Neutrophil (primary cell): Measurements from ENCODE around the gene FGF14.

Experiments
- H3K27ac ChIP-seq: fragments of 200-600 bp; sonication (generic); 2 replicates; pipeline ENCODE4 v1.5.1; 2016; ENCODE audit warnings: mild to moderate bottlenecking, moderate library complexity
- H3K27me3 ChIP-seq: fragments of 200-600 bp; sonication (generic); 2 replicates; pipeline ENCODE4 v1.6.0; 2016; ENCODE audit warnings: mild to moderate bottlenecking
- H3K36me3 ChIP-seq: fragments of 200-600 bp; sonication (generic); 2 replicates; pipeline ENCODE4 v1.5.1; 2017
- H3K4me1 ChIP-seq, 2 experiments: fragments of 200-600 bp in 1 of 2; sonication (generic) in 1 of 2; 1 replicate in 1 of 2; 2 replicates in 1 of 2; pipeline versions ENCODE4 v1.5.1 to v1.6.1; 2013 to 2016; ENCODE audit warnings: low read depth in 1 of 2, low read length in 1 of 2, mild to moderate bottlenecking in 1 of 2, moderate library complexity in 1 of 2; ENCODE audit not compliant: control insufficient read depth in 1 of 2, insufficient read depth in 1 of 2
- H3K4me3 ChIP-seq, 2 experiments: fragments of 200-600 bp in 1 of 2; sonication (generic) in 1 of 2; 1 replicate in 1 of 2; 2 replicates in 1 of 2; pipeline ENCODE4 v1.5.1; 2013 to 2016; ENCODE audit warnings: low read depth in 1 of 2, low read length in 1 of 2, mild to moderate bottlenecking in 1 of 2, moderate library complexity in 1 of 2
- H3K9me3 ChIP-seq: fragments of 200-600 bp; sonication (generic); 2 replicates; pipeline ENCODE4 v1.5.1; 2016
- TF ChIP-seq, protein P1 (sequence below): fragments of 200-600 bp; sonication (generic); IDR thresholded peaks from 2 replicates; pipeline ENCODE4 v1.5.1; 2016; ENCODE audit warnings: antibody characterized with exemption

The FGF14 gene

DNA sequence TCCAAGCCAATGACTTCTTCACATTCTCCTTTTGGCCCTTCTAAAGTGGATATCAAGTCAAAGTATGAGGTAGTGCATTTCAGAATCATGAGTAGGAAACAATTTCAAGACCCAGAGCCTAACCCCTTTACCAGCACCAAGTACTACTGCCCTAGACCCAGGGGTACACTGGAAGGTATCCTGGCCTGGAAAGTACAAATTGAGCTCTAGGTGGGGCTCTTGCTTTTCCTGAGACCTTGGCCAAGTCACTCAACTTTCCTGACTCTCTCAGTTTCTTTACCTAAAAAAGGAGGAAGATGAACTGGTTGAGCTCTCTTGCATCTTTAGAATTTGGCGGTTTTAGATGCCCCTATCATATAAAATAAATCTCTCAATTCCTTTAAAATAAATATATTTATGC, 204.7 kb downstream of the FGF14 start:
- no peak overlapping the region for H3K4me3 ChIP-seq
- TF ChIP-seq, protein P1, sequence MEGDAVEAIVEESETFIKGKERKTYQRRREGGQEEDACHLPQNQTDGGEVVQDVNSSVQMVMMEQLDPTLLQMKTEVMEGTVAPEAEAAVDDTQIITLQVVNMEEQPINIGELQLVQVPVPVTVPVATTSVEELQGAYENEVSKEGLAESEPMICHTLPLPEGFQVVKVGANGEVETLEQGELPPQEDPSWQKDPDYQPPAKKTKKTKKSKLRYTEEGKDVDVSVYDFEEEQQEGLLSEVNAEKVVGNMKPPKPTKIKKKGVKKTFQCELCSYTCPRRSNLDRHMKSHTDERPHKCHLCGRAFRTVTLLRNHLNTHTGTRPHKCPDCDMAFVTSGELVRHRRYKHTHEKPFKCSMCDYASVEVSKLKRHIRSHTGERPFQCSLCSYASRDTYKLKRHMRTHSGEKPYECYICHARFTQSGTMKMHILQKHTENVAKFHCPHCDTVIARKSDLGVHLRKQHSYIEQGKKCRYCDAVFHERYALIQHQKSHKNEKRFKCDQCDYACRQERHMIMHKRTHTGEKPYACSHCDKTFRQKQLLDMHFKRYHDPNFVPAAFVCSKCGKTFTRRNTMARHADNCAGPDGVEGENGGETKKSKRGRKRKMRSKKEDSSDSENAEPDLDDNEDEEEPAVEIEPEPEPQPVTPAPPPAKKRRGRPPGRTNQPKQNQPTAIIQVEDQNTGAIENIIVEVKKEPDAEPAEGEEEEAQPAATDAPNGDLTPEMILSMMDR, result no peak
- no peaks in the 10 kb centered on the region for H3K27me3 ChIP-seq
- no peak overlapping the region for H3K27ac ChIP-seq
- H3K4me1 ChIP-seq, result no peaks in the 10 kb centered on the region
- no peaks in the 10 kb centered on the region for H3K9me3 ChIP-seq
- H3K36me3 ChIP-seq, result no peaks in the 10 kb centered on the region

DNA sequence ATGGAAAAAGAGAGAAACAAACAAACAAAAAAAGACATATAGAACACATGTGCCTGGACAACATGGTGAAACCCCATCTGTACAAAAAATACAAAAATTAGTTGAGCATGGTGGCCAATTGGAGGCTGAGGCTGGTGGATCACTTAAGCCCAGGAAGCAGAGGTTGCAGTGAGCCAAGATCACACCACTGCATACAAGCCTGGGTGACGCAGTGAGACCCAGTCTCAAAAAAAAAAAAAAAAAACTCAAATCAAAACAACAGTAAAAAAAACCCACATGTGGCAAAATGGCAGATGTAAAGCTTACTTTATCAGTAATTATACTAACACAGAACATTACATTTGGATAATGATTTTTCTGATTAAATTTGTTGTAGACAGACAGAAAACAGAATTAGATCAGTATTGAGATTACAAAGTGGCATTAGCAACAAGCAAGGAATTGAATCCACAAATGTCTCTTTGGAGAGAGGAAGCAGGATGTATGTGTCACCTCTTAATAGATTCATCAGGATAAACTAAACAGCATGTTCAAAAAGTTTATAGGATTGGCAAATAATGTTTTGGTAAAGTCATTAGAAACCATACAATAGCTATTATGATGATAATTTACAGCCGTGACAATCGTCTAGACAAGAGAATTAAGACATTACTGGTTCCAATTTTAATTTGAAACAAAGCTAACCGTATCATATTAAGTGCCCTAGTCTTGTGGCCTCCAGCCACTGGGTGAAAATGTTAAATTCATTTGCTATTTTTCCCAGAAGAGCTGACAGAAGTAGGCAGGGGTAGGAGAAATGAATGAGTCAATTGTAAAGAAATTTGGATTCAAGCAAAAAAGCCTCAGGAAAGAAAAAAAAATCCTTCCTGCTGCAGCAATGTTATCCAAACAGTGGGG, 206.0 kb downstream of the FGF14 start:
- TF ChIP-seq, protein P1, result no peak
- no peaks in the 10 kb centered on the region for H3K36me3 ChIP-seq
- H3K27ac ChIP-seq, result no peak overlapping the region
- H3K4me1 ChIP-seq, result no peaks in the 10 kb centered on the region
- H3K27me3 ChIP-seq, result no peaks in the 10 kb centered on the region
- no peaks in the 10 kb centered on the region for H3K9me3 ChIP-seq
- H3K4me3 ChIP-seq, result no peak overlapping the region

- Histone ChIP-seq H3K27ac (no peak overlapping the region), H3K27me3 (no peaks in the 10 kb centered on the region), H3K4me1 (no peaks in the 10 kb centered on the region), H3K4me3 (no peak overlapping the region), H3K36me3 (no peaks in the 10 kb centered on the region), H3K9me3 (no peaks in the 10 kb centered on the region)
- TF ChIP-seq, protein P1, result no peak
Measured at GRCh38 chr13:102192858-102193257, 209.0 kb downstream of the FGF14 start.

GRCh38 chr13:102191951-102192502, 209.8 kb downstream of the FGF14 start:
- H3K4me3 ChIP-seq, result no peak overlapping the region
- no peaks in the 10 kb centered on the region for H3K27me3 ChIP-seq
- H3K4me1 ChIP-seq, result no peaks in the 10 kb centered on the region
- TF ChIP-seq, protein P1, result no peak
- no peak overlapping the region for H3K27ac ChIP-seq
- no peaks in the 10 kb centered on the region for H3K9me3 ChIP-seq
- no peaks in the 10 kb centered on the region for H3K36me3 ChIP-seq

GRCh38 chr13:102190930-102191329, 210.9 kb downstream of the FGF14 start:
- no peak overlapping the region for H3K27ac ChIP-seq
- H3K9me3 ChIP-seq, result no peaks in the 10 kb centered on the region
- no peak overlapping the region for H3K4me3 ChIP-seq
- TF ChIP-seq, protein P1, result no peak
- no peaks in the 10 kb centered on the region for H3K27me3 ChIP-seq
- H3K36me3 ChIP-seq, result no peaks in the 10 kb centered on the region
- no peaks in the 10 kb centered on the region for H3K4me1 ChIP-seq
